Measurements from ENCODE around the gene AOX1. TPM values are rescaled to one million over a fixed set of nuclear protein-coding genes. Genes with fewer than 3 reads are reported as not detected.

AOX1 gene
- polyA plus RNA-seq, 4 donors: 0.45 to 27.3 (median 1.8) TPM

GRCh38 chr2:200584639-200585038 lies 1.2 kb upstream of the AOX1 start:
- no peaks in the 10 kb centered on the region for H3K27me3 ChIP-seq (ENCODE audit: control insufficient read depth in 3 of 3, insufficient read depth in 3 of 3, low read length in 3 of 3)
- H3K36me3 ChIP-seq (ENCODE audit: control insufficient read depth in 3 of 3, insufficient read depth in 2 of 3, low read depth in 1 of 3, low read length in 3 of 3): no peaks in the 10 kb centered on the region
- no peak overlapping the region for H3K4me3 ChIP-seq (ENCODE audit: low read depth in 1 of 3, low read length in 3 of 3)
- no peak for DNase-seq
- peaks cover 0 to 4% (median 0%) of the 10 kb centered on the region in 3 donors for H3K4me1 ChIP-seq (ENCODE audit: control insufficient read depth in 3 of 3, insufficient read depth in 2 of 3, low read depth in 1 of 3, low read length in 2 of 3)
- no peaks in the 10 kb centered on the region for H3K9me3 ChIP-seq (ENCODE audit: control insufficient read depth in 2 of 2, insufficient read depth in 1 of 2, low read depth in 1 of 2, low read length in 1 of 2)
- FAIRE-seq: no peak
- 83 to 88% (median 85%) methylated on average over 3 of the region's 3 CpGs for WGBS, 3 donors
- no peak overlapping the region for H3K27ac ChIP-seq (ENCODE audit: low read depth in 1 of 3, low read length in 2 of 3)

DNA sequence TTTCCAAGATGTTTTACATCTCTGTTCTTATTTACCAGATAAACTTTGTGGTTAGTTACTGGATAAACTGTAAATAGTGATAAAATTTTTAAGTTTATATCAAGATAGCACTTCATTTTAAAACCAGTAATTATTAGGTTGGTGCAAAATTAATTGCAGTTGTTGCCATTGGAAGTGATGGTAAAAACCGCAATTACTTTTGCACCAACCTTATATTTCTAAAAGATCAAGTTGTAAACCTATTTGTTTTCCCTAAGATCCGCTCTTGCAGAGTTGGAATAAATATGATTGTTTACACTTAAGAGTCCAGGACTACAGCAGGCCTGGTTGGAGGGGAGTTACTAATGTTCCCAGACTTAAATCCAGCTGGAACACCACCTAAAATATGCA lies 479 bp upstream of the AOX1 start:
- no peak overlapping the region for H3K27ac ChIP-seq (ENCODE audit: low read depth in 1 of 3, low read length in 2 of 3)

GRCh38 chr2:200586644-200586975 lies 796 bp downstream of the AOX1 start:
- Histone ChIP-seq H3K27ac (ENCODE audit: low read depth in 1 of 3, low read length in 2 of 3) (no peak overlapping the region), H3K27me3 (ENCODE audit: control insufficient read depth in 3 of 3, insufficient read depth in 3 of 3, low read length in 3 of 3) (no peaks in the 10 kb centered on the region), H3K4me3 (ENCODE audit: low read depth in 1 of 3, low read length in 3 of 3) (no peak overlapping the region), H3K9me3 (ENCODE audit: control insufficient read depth in 2 of 2, insufficient read depth in 1 of 2, low read depth in 1 of 2, low read length in 1 of 2) (no peaks in the 10 kb centered on the region), H3K36me3 (ENCODE audit: control insufficient read depth in 3 of 3, insufficient read depth in 2 of 3, low read depth in 1 of 3, low read length in 3 of 3) (no peaks in the 10 kb centered on the region), H3K4me1 (ENCODE audit: control insufficient read depth in 3 of 3, insufficient read depth in 2 of 3, low read depth in 1 of 3, low read length in 2 of 3) (peaks cover 0 to 4% (median 0%) of the 10 kb centered on the region in 3 donors)
- 72 to 90% (median 90%) methylated on average over 9 of the region's 9 CpGs for WGBS, 3 donors
- DNase-seq: no peak
- FAIRE-seq: no peak

More for the DNA sequence above, 479 bp upstream of the AOX1 start:
- Histone ChIP-seq H3K4me3 (ENCODE audit: low read depth in 1 of 3, low read length in 3 of 3) (peak overlapping the region; percentile 25 to 46 (median 39)), H3K27me3 (ENCODE audit: control insufficient read depth in 3 of 3, insufficient read depth in 3 of 3, low read length in 3 of 3) (no peaks in the 10 kb centered on the region), H3K4me1 (ENCODE audit: control insufficient read depth in 3 of 3, insufficient read depth in 2 of 3, low read depth in 1 of 3, low read length in 2 of 3) (peaks cover 0 to 4% (median 0%) of the 10 kb centered on the region in 3 donors), H3K9me3 (ENCODE audit: control insufficient read depth in 2 of 2, insufficient read depth in 1 of 2, low read depth in 1 of 2, low read length in 1 of 2) (no peaks in the 10 kb centered on the region), H3K36me3 (ENCODE audit: control insufficient read depth in 3 of 3, insufficient read depth in 2 of 3, low read depth in 1 of 3, low read length in 3 of 3) (no peaks in the 10 kb centered on the region)
- DNase-seq (no peak), FAIRE-seq (no peak)
- 10 to 13% (median 12%) methylated on average over 2 of the region's 2 CpGs for WGBS, 3 donors

GRCh38 chr2:200587007-200587616 lies 1.3 kb downstream of the AOX1 start:
- Histone ChIP-seq H3K4me1 (ENCODE audit: control insufficient read depth in 3 of 3, insufficient read depth in 2 of 3, low read depth in 1 of 3, low read length in 2 of 3) (peaks cover 0 to 4% (median 0%) of the 10 kb centered on the region in 3 donors), H3K4me3 (ENCODE audit: low read depth in 1 of 3, low read length in 3 of 3) (no peak overlapping the region), H3K27me3 (ENCODE audit: control insufficient read depth in 3 of 3, insufficient read depth in 3 of 3, low read length in 3 of 3) (no peaks in the 10 kb centered on the region), H3K27ac (ENCODE audit: low read depth in 1 of 3, low read length in 2 of 3) (no peak overlapping the region), H3K9me3 (ENCODE audit: control insufficient read depth in 2 of 2, insufficient read depth in 1 of 2, low read depth in 1 of 2, low read length in 1 of 2) (no peaks in the 10 kb centered on the region), H3K36me3 (ENCODE audit: control insufficient read depth in 3 of 3, insufficient read depth in 2 of 3, low read depth in 1 of 3, low read length in 3 of 3) (no peaks in the 10 kb centered on the region)
- 83 to 91% (median 86%) methylated on average over 9 of the region's 9 CpGs for WGBS, 3 donors
- DNase-seq (no peak), FAIRE-seq (no peak)

DNA sequence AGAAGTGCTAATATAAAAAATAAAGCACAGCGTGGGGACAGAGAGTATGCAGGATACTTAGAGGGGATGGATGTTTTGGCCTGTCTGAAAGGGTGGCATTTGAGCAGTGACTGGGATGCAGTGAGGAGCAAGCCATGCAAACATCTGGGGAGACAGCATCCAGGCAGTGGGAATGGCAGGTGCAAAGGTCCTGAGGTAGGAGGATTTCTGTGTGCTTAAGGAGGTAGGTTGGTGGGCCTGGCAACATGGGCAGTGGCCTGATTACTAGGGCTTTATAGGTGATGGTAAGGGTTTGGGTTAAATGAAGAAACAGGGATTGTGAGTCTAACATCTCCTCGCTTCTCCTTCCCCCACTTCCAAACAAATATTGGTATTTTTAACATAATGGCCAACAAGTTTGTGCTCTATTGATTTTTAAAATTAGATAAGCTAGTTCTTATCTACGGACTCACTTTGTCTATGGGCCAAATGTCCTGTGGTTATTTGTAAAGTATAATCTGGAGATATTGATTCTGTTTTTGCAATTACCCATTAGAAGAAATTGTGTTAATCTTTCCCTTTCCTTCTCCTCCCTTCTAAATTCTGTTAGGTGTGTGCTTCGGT lies 2.4 kb downstream of the AOX1 start:
- H3K27me3 ChIP-seq (ENCODE audit: control insufficient read depth in 3 of 3, insufficient read depth in 3 of 3, low read length in 3 of 3): no peaks in the 10 kb centered on the region
- H3K27ac ChIP-seq (ENCODE audit: low read depth in 1 of 3, low read length in 2 of 3): no peak overlapping the region
- H3K4me3 ChIP-seq (ENCODE audit: low read depth in 1 of 3, low read length in 3 of 3): no peak overlapping the region
- no peaks in the 10 kb centered on the region for H3K36me3 ChIP-seq (ENCODE audit: control insufficient read depth in 3 of 3, insufficient read depth in 2 of 3, low read depth in 1 of 3, low read length in 3 of 3)
- peaks cover 0 to 4% (median 0%) of the 10 kb centered on the region in 3 donors for H3K4me1 ChIP-seq (ENCODE audit: control insufficient read depth in 3 of 3, insufficient read depth in 2 of 3, low read depth in 1 of 3, low read length in 2 of 3)
- WGBS, 3 donors: 58 to 79% (median 69%) methylated on average over 4 of the region's 4 CpGs
- no peaks in the 10 kb centered on the region for H3K9me3 ChIP-seq (ENCODE audit: control insufficient read depth in 2 of 2, insufficient read depth in 1 of 2, low read depth in 1 of 2, low read length in 1 of 2)
- DNase-seq (no peak), FAIRE-seq (no peak)

DNA sequence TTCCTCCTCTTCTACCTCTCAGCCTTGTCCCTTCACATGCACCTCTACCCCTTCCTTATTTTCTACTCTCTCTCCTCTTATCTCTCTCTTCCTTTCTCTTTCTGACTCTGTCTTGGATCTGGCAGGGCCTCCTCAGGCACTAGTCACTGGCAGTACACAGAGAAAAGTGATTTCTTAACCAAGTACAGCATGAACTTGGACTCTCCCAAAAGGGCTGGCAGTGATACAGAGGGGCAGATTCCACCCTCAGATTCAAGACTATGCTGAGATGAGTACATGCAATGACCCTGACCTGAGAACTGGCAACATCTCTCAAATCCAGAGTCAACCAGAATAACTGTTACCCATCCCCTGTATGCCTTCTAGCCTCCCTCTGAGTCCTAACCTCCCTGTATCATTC lies 4.3 kb downstream of the AOX1 start:
- H3K4me3 ChIP-seq (ENCODE audit: low read depth in 1 of 3, low read length in 3 of 3): no peak overlapping the region
- peaks cover 0 to 4% (median 0%) of the 10 kb centered on the region in 3 donors for H3K4me1 ChIP-seq (ENCODE audit: control insufficient read depth in 3 of 3, insufficient read depth in 2 of 3, low read depth in 1 of 3, low read length in 2 of 3)
- no peak overlapping the region for H3K27ac ChIP-seq (ENCODE audit: low read depth in 1 of 3, low read length in 2 of 3)
- FAIRE-seq: no peak
- no peaks in the 10 kb centered on the region for H3K27me3 ChIP-seq (ENCODE audit: control insufficient read depth in 3 of 3, insufficient read depth in 3 of 3, low read length in 3 of 3)
- no peaks in the 10 kb centered on the region for H3K9me3 ChIP-seq (ENCODE audit: control insufficient read depth in 2 of 2, insufficient read depth in 1 of 2, low read depth in 1 of 2, low read length in 1 of 2)
- DNase-seq: no peak
- no peaks in the 10 kb centered on the region for H3K36me3 ChIP-seq (ENCODE audit: control insufficient read depth in 3 of 3, insufficient read depth in 2 of 3, low read depth in 1 of 3, low read length in 3 of 3)

- no peaks in the 10 kb centered on the region for H3K27me3 ChIP-seq (ENCODE audit: control insufficient read depth in 3 of 3, insufficient read depth in 3 of 3, low read length in 3 of 3)
Measured at GRCh38 chr2:200591308-200591707, 5.5 kb downstream of the AOX1 start.

GRCh38 chr2:200592406-200593075 lies 6.7 kb downstream of the AOX1 start:
- peak in 1 of 2 donors; percentile 48 for DNase-seq
- Histone ChIP-seq H3K27me3 (ENCODE audit: control insufficient read depth in 3 of 3, insufficient read depth in 3 of 3, low read length in 3 of 3) (no peaks in the 10 kb centered on the region), H3K36me3 (ENCODE audit: control insufficient read depth in 3 of 3, insufficient read depth in 2 of 3, low read depth in 1 of 3, low read length in 3 of 3) (no peaks in the 10 kb centered on the region), H3K9me3 (ENCODE audit: control insufficient read depth in 2 of 2, insufficient read depth in 1 of 2, low read depth in 1 of 2, low read length in 1 of 2) (no peaks in the 10 kb centered on the region), H3K4me1 (ENCODE audit: control insufficient read depth in 3 of 3, insufficient read depth in 2 of 3, low read depth in 1 of 3, low read length in 2 of 3) (peaks cover 0 to 14% (median 3%) of the 10 kb centered on the region in 3 donors), H3K4me3 (ENCODE audit: low read depth in 1 of 3, low read length in 3 of 3) (no peak overlapping the region), H3K27ac (ENCODE audit: low read depth in 1 of 3, low read length in 2 of 3) (no peak overlapping the region)
- WGBS, 3 donors: 48 to 57% (median 53%) methylated on average over 1 of the region's 1 CpG
- FAIRE-seq: no peak

More at GRCh38 chr2:200591308-200591707, 5.5 kb downstream of the AOX1 start:
- Histone ChIP-seq H3K9me3 (ENCODE audit: control insufficient read depth in 2 of 2, insufficient read depth in 1 of 2, low read depth in 1 of 2, low read length in 1 of 2) (no peaks in the 10 kb centered on the region), H3K27ac (ENCODE audit: low read depth in 1 of 3, low read length in 2 of 3) (no peak overlapping the region), H3K4me3 (ENCODE audit: low read depth in 1 of 3, low read length in 3 of 3) (no peak overlapping the region), H3K4me1 (ENCODE audit: control insufficient read depth in 3 of 3, insufficient read depth in 2 of 3, low read depth in 1 of 3, low read length in 2 of 3) (peaks cover 0 to 5% (median 3%) of the 10 kb centered on the region in 3 donors), H3K36me3 (ENCODE audit: control insufficient read depth in 3 of 3, insufficient read depth in 2 of 3, low read depth in 1 of 3, low read length in 3 of 3) (no peaks in the 10 kb centered on the region)
- DNase-seq (no peak), FAIRE-seq (no peak)
- 82 to 88% (median 84%) methylated on average over 5 of the region's 5 CpGs for WGBS, 3 donors

Data from small intestine (tissue), 7 donors.